ENCODE measurements around the gene PCK2.

- TF ChIP-seq, protein P1, sequence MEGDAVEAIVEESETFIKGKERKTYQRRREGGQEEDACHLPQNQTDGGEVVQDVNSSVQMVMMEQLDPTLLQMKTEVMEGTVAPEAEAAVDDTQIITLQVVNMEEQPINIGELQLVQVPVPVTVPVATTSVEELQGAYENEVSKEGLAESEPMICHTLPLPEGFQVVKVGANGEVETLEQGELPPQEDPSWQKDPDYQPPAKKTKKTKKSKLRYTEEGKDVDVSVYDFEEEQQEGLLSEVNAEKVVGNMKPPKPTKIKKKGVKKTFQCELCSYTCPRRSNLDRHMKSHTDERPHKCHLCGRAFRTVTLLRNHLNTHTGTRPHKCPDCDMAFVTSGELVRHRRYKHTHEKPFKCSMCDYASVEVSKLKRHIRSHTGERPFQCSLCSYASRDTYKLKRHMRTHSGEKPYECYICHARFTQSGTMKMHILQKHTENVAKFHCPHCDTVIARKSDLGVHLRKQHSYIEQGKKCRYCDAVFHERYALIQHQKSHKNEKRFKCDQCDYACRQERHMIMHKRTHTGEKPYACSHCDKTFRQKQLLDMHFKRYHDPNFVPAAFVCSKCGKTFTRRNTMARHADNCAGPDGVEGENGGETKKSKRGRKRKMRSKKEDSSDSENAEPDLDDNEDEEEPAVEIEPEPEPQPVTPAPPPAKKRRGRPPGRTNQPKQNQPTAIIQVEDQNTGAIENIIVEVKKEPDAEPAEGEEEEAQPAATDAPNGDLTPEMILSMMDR (CRISPR knock-in tag; IDR thresholded peaks at IDR 0.05) = no peak
- no peak for TF ChIP-seq TCF7 (IDR thresholded peaks at IDR 0.05; ENCODE audit: low read depth)
- no peak for TF ChIP-seq ZNF136 (CRISPR knock-in tag; IDR thresholded peaks at IDR 0.05; ENCODE audit: low read depth)
- TF ChIP-seq FOXK2 (IDR thresholded peaks at IDR 0.05) = no peak
- TF ChIP-seq FOXA1 (IDR thresholded peaks at IDR 0.05) = no peak
- TF ChIP-seq FOXA1 (CRISPR knock-in tag; IDR thresholded peaks at IDR 0.05) = peak; percentile 36; the same call in 1 of the 2 replicates
- no peak; the same call in 1 of the 2 replicates for TF ChIP-seq EHMT2 (IDR thresholded peaks at IDR 0.05; ENCODE audit: borderline replicate concordance, low read depth, low read length)
- TF ChIP-seq GATAD2A (CRISPR knock-in tag; IDR thresholded peaks at IDR 0.05) = peak; percentile 54; the same call in 1 of the 2 replicates
- TF ChIP-seq TCF12 (IDR thresholded peaks at IDR 0.05) = no peak
- no peak for TF ChIP-seq TCF12 (CRISPR knock-in tag; IDR thresholded peaks at IDR 0.05)
Measured at GRCh38 chr14:24130717-24131548, 36.8 kb downstream of the PCK2 start.
